Dedifferentiated amniotic fluid mesenchymal stem cell (primary cell): Measurements from ENCODE around the gene GRID1.
"Not testable (repeated sequence)": the region's sequence is repeated elsewhere in the genome, so short reads cannot be mapped to it uniquely, and the experiment has no call there.

Source experiments
- DNase-seq: peaks from one replicate; pipeline ENCODE4 v3.0.0-alpha.2; 2016; ENCODE audit errors: extremely low spot score

The GRID1 gene

GRCh38 chr10:86038371-86038770, 328.2 kb downstream of the GRID1 start:
- DNase-seq = no peak

DNA sequence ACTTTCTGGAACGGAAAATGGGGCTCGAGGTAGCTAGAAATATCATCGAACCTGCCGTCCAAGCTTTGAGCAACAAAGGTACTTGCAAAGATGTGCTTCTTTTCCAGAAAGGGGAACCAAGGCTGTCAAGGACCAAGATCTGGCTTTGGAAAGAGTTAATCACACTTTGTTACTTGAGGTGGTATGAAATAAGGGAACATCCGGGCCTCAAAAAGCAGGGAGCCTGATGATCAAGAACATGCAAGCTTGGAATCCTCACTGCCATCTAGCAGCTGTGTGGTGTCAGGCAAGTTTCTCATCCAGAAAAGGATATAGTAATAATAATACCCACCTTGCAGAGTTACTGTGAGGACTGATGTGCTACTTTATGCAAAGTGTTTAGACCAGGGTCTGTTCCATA, 329.5 kb downstream of the GRID1 start:
- no peak for DNase-seq

GRCh38 chr10:86036544-86036831, 330.1 kb downstream of the GRID1 start:
- DNase-seq = no peak

DNA sequence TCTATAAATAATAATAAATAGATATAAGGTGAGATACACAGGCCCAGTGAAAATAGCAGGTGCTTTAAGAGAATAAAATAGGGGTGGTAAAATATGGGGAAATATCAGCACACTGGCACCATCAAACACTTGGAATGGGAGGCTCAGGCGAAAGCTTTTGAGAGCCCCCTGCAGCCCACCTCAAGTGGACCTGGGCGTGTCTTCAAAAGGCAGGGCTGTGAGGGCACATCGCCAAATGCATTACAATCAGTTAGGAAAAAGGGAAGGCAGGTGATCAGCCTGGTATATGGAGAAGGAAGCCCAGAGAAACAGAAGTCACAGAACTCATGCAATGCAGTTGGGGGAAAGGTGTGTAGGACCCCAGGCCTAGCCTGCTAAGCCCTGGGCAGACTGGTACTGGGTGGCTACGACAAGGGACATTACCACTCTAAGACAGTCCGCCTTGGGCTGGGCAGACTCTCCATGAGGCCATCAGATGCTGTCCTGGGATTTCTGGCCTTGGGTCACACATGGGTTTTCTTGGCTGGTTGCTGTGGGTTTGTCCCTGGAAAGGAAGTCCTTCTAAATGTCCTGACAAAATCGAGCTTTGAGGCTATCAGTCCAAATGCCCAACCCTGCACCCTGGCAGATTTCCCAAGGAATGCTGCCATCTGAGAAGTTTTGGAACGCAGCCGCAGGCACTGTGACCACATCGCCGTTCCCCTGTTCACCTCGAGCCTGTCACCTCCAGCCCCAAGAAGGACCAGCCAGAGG, 330.6 kb downstream of the GRID1 start:
- DNase-seq = no peak

DNA sequence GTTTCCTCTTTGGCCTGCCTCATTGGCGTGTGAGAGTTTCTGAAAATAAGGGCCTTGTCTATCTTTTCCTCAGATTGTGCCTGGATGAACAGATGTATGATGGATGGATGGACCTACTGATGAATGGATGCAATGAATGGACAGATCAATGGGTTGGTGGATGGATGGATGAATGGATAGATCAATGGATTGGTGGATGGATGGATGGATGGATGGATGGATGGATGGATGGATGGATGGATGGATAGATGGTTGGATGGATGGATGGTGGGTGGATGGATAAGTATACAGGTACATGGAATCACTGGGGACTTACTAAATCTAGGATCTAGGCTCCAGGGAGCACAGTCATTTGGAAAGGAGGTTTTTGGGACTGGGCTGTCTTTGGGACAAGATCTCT, 331.9 kb downstream of the GRID1 start:
- no peak for DNase-seq

- no peak for DNase-seq
Observed at GRCh38 chr10:86033581-86033980, 333.0 kb downstream of the GRID1 start.

DNA sequence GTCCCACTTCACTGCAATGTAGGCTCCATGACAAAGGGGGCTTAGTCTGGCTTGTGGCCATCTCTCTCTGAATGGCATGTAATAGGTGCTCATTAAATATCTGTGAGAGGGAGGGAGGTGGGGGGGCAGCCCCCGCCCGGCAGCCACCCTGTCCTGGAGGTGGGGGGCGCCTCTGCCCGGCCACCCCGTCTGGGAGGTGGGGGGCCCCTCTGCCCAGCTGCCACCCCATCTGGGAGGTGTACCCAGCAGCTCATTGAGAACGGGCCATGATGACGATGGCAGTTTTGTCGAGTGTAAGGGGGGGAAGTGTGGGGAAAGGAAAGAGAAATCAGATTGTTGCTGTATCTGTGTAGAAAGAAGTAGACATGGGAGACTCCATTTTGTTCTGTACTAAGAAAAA, 334.5 kb downstream of the GRID1 start:
- DNase-seq = not testable (repeated sequence)

DNA sequence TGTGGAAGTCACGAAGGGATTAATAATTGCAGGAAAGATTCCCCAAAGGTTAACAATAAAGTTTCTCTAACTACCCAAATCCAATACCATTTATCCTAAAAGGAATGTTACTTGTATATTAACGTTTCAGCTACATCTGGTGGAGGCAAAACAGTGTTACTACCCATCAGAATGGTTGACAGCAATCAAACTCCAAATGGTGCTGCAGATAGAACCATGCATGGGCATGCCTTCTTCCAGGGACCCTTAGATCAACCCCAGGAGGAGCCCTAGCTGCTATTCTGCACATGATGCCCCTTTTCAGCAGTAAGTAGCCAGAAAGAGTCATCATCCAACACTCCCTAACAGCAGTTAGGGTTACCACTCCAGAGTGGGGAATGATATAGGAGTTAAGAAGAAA, 336.3 kb downstream of the GRID1 start:
- DNase-seq = no peak

GRCh38 chr10:86027346-86027745, 339.2 kb downstream of the GRID1 start:
- DNase-seq = no peak

- no peak for DNase-seq
Observed at GRCh38 chr10:86025509-86025908, 341.1 kb downstream of the GRID1 start.

DNA sequence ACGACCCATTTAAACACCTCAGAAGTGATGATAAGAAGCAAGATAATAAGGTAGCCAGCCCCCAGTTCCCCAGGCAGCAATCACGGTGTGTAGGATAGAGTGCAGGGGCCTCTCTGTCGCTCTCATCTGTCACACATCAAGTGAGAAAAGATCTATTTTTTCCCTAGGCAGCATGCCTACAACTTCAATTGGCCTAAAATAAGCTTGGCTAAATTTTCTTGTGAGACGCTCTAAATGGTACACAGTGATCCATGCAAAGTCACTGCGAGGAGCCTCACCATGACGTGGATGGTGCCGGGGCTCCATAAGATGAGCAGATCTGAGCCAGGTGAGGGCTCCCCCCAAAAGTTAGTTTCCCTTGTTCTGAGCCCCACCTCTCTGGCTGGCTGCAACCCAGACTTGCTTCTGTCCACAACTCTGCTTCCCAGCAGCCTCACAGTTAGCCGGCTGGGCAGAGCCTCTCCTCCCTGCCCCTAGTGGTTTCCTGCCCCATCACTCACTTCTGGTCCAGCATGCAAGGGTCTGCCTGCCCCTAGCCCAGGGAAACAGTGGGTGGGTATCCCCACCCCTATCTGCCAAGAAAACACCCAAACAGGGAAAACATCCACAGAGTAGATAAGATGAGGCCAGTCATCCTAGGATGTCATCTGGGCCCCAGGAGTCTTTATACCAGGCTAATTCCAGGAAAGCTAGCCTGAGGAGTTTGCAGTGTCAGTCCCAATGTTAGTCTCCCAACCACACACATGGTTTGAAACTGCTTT, 342.1 kb downstream of the GRID1 start:
- no peak for DNase-seq

DNA sequence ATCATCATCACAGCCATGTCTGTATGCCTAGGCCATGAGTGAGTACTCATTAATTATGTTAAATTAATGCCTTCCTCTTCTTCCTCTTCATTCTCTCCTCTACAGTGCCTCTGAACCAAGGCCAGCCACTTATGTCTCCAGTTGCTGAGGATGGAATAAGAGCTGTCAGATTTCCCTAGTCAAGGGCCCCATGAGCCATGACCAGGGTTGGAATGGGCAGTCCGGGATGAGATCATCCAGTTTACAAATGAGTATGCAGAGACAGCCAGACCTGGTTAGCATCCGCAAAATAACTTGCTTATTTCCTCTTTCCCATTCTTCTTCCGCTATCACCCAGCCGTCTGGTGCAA, 342.7 kb downstream of the GRID1 start:
- no peak for DNase-seq

- no peak for DNase-seq
Observed at GRCh38 chr10:86023336-86023735, 343.3 kb downstream of the GRID1 start.

DNA sequence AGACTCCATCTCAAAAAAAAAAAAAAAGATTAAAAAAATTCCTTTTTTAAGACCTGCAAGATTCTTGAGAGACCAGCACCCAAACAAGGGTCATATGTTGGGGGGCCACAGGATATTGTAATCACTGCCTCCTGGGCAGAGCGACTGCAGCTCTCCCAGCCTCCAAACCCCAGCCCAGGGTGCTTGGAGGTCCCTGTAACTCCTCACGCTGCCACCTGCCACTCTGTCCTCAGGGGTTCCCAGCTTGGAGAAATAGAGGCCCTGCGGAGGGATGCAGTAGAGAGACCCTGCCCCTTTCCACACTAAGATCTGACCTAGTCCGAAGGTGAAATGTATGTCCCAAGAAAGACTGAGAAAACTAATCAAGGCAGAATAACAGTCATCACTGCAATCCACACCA, 343.7 kb downstream of the GRID1 start:
- no peak for DNase-seq

- no peak for DNase-seq
Observed at GRCh38 chr10:86020134-86020533, 346.5 kb downstream of the GRID1 start.

DNA sequence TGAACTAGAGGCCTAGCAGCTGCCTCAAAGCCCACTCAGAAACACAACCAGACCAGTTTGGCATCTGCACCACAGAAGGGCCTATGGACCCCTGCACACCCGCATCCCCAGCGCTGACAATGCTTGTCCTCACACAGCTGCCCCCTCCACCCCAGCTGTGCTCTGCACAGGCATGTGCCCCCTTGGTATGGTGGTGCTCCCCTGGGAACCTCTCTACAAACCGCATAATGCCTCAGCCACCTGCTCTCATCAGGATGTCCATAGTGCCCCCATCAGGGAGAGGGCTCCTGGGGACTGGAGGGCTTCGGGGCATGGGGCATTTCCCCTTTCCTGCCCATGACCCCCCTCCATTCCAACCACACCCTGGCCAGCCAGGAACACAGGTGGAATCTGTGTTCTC, 347.5 kb downstream of the GRID1 start:
- DNase-seq = no peak

DNA sequence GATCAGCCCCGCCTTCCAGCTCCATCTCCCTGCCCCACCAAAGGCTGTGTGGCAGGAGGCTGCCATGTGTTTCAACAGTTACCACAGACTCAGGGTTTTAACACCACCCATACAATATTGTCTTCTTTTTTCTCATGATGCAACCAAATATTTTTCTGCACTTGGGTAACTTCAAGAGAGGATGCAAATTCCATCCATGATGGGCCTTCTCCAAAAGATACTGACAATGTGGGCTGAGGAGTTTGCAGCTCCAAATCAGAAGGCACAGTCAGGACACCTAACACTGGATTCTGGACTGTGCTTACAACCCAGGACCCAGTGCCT, 347.9 kb downstream of the GRID1 start:
- no peak for DNase-seq

GRCh38 chr10:86017841-86018734, 348.5 kb downstream of the GRID1 start:
- DNase-seq = no peak

DNA sequence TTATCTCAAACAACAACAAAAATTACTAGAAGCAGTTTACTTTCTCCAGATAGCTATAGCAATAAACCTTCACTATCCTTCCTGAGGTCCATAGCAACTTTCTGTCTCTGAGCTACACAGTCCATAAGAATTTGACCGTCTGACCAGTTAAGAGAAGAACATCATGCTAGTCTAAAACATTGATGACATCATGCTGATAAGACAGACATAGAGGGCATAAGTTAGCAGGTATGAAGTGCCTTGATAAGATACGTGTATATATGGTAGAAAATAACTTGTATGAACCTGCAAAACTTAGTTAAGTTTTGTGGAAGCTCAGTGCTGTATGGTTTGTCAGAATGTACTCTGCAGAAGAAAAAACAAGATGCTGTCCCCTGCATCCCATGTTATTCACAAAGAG, 353.0 kb downstream of the GRID1 start:
- DNase-seq = no peak

GRCh38 chr10:86007171-86007570, 359.4 kb downstream of the GRID1 start:
- no peak for DNase-seq

DNA sequence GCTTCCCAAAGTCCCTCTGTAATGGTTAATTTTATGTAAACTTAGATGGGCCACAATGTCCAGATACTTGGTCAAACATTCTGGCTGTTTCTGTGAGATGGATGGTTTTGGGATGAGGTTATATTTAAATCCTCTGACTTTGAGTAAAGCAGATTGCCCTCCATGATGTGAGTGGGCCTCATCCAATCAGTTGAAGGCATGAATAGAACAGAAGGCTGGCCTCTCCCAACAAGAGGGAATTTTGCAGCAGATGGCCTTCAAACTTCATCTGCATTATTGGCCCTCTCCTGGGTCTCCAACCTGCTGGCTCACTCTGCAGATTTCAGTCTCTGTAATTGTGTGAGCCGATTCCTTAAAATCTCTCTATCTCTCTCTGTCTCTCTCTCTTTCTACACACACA, 362.3 kb downstream of the GRID1 start:
- no peak for DNase-seq

DNA sequence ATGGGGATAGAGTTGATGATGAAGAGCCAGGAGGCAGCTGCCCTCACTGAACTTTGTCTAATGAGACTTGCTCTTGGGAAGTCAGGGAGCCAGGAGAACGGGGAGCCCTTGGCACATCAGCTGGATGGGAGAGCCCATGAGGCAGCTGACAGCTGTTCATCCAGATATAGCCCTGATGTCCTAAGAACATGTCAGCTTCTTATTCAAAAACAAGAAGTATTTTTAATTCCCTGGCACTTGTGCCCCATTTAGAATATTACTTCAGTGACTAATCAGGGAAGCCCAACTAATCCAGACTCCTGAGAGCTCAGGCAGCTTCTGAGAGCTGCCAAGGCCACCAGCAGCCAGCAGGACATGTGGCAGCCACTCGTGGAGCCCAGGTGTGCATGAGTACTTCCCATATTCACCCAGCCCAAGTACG, 363.4 kb downstream of the GRID1 start:
- DNase-seq = no peak

DNA sequence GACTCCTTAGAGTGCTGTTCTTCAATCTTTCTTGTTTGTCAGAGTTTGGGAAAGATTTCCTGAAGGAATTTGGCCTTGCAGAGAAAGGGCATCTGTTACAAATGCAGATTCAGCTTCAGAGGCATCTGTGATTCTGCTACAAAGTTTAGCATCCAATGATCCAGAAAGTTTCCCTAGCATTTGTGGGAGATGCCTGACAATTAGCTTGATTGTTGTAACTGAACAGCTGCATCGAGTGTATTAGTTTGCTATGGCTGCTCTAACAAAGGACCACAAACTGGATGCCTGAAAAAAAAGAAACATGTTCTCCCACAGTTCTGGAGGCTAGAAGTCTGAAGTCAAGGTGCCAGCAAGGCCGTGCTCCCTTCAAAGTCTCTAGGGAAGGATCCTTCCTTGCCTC, 365.1 kb downstream of the GRID1 start:
- no peak for DNase-seq
